ENCODE data around the gene NPEPL1.

Gene NPEPL1

DNA sequence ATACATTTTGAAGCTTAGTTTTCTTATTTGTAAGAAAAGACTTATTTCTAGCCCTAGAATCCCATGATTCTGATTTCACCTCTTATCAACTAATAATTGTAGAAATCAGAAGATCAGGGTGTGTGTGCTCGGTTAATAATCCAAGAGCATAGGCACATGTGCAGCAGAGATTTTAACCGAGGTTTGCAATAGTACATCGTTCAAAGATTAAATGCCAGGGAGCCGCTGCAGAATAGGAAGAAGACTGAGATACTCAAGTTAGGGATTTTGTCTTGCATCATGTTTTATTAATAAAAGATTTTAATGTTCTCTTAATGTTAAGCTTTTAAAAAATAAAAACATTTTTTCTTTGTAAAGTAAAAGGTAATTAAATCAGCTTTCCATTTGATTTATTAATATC, 34.6 kb upstream of the NPEPL1 start:
- in situ Hi-C loops (cut with HindIII; ENCODE audit: low sequenced_read_pairs) = no loop called here

GRCh38 chr20:58658760-58659159, 33.8 kb upstream of the NPEPL1 start:
- in situ Hi-C loops (cut with HindIII; ENCODE audit: low sequenced_read_pairs) = no loop called here

DNA sequence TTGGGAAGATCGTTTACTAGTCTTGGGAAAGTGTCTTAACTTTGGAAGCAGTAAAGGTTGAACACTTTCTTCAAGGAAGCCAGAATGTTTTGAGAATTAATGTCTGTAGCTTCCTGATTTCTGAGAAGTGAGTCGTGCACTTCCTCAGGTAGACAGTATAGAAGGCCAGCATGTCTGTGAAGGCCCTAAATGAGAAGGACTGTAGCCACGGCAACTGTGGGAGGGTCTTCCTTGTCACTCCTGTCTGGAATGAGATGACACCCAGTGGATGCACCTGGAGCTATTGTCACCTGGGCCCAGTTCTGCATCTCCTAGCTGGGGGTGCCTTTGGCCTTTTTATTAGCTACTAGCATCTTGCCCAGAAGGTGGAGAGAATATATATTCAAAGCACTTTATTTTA, 32.8 kb upstream of the NPEPL1 start:
- in situ Hi-C loops (cut with HindIII; ENCODE audit: low sequenced_read_pairs) = no loop called here

DNA sequence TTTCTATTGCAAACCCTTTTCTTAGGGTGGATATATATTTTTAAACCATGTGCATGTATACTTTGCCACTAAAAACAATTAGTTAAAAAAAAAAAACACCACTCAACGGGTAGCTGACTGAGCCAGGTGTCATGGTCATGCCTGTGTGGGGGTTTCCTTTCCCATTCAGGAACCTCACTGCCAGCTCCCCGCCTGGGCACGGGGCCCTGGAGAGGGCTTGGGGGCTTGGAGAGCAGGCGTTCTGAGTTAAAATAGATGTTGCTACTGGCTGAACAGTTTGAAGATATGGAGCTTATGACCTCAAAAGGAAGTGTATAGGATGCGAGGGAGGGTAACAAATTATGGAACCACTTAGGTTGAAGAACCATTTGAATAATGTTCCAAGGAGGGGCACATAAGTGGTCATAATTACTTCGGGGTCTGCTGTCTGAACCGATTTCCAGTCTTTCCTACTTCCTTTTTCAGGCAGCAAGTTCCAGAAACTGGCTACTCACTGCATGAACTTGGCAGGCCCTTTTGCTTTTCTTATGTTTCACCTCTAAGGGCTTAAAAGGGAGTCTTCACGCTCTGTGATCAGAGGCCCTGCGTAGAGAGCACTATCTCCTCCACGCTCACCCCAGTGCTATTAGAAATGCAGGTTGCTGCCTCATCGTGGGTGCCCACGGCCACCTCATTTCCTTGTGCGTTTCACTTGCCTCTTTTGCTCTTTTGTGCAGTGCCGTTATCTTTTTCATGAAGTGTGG, 31.6 kb upstream of the NPEPL1 start:
- in situ Hi-C loops (cut with HindIII; ENCODE audit: low sequenced_read_pairs) = no loop called here

DNA sequence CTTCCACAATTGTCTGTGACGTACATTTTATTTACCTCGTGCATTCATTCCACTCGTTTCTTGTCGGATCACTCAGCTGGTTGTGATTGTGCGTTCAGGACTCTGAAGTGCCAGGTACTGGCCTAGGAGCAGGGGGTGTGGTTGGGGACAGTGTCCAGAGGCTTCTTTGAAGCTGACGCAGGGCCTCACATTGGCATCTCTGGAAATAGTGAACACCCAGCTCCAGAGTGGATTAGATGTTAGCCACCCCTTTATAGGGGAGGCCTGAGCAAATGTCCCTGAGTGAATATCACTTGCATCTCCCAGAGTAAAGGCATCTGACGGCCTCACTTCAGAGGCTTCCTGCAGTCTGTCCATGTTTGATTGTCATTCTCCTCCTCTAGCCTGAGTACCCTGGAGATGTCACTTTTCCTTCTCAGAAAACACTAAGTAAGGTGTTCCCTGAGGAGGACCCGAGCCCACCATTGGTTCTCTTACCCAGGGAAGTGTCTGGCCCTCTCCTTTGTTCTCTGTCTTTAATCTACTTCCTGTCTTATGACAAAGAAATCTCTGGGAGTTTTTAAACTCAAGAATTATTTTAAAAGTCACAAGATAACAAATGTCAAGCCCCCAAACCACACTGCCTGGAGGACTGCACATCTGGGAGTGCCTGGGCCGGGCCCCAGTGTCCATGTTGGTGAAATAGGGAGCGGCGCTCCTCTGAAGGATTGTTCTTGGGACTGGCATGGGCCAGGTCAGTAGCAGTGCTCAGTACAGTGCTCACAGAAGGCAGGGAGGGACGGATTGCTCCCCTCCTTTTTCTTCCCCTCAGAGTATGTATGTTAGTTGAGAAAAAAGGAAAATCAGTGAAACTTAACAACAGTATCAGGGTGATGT, 30.8 kb upstream of the NPEPL1 start:
- in situ Hi-C loops (cut with HindIII; ENCODE audit: low sequenced_read_pairs) = no loop called here

GRCh38 chr20:58664331-58664730, 28.3 kb upstream of the NPEPL1 start:
- in situ Hi-C loops (cut with HindIII; ENCODE audit: low sequenced_read_pairs) = no loop called here

GRCh38 chr20:58664883-58665282, 27.7 kb upstream of the NPEPL1 start:
- in situ Hi-C loops (cut with HindIII; ENCODE audit: low sequenced_read_pairs) = no loop called here

DNA sequence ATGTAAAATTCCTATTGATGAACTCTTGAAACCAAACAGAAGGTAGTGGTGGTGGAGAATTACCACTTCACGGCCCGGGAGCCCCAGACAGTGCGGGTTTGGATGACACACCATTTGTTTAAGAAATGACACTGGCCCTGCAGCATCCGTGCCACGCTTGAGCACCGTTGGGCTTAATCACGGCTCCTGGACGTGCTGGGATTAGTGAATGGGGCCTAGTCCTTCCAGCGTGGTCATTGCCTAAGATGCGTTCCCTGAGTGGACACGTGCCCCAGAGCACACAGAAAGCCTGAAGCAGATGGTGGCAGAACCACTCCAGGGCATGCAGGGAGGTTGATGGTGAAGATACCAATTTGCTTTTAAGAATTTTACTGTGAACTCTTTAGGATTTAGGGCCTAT, 27.0 kb upstream of the NPEPL1 start:
- in situ Hi-C loops (cut with HindIII; ENCODE audit: low sequenced_read_pairs) = no loop called here

DNA sequence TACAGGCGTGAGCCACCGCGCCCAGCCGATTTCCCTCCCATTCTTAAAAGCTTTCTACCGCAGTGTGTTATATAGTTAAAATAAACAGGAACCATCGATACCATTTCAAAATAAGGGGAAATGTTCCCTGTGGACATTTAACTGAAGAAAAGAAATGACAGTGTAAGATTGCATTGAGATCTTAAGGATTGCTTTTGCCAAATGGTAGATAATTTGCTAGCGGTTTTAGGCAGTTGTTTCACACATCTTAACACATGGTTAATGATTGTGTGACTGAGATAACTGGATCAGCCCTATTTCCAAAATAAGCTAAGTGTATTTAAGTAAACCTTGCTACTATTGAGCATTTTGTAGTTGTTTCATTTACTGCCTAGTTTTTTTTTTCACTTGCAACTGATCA, 25.9 kb upstream of the NPEPL1 start:
- in situ Hi-C loops (cut with HindIII; ENCODE audit: low sequenced_read_pairs) = no loop called here

- in situ Hi-C loops (cut with HindIII; ENCODE audit: low sequenced_read_pairs) = no loop called here
These were observed 24.6 kb upstream of the NPEPL1 start for GRCh38 chr20:58667975-58668374.

- in situ Hi-C loops (cut with HindIII; ENCODE audit: low sequenced_read_pairs) = no loop called here
These were observed 23.7 kb upstream of the NPEPL1 start for GRCh38 chr20:58668901-58669286.

- in situ Hi-C loops (cut with HindIII; ENCODE audit: low sequenced_read_pairs) = no loop called here
These were observed 23.2 kb upstream of the NPEPL1 start for GRCh38 chr20:58669287-58670006.

GRCh38 chr20:58670102-58670501, 22.5 kb upstream of the NPEPL1 start:
- in situ Hi-C loops (cut with HindIII; ENCODE audit: low sequenced_read_pairs) = no loop called here

- in situ Hi-C loops (cut with HindIII; ENCODE audit: low sequenced_read_pairs) = no loop called here
These were observed 21.9 kb upstream of the NPEPL1 start for GRCh38 chr20:58670659-58671058.

DNA sequence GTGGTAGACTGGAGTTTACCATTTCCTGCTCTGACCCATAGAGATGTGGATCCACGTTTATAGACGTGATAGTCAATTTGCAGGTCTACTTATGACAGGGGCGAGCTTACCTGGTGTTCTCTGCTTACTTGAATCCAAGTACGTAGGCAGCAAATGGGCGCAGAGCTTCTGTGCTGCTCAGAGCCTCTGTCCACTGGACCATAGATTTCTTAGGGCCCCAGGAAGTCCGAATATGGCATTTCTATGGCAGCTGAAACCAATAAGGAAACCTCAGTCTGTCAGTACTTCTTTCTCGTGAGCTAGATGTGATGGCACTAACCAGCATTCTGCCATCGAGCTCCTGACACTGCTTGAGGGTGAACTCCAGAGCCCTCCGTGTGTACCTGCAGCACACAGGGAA, 19.5 kb upstream of the NPEPL1 start:
- in situ Hi-C loops (cut with HindIII; ENCODE audit: low sequenced_read_pairs) = no loop called here

DNA sequence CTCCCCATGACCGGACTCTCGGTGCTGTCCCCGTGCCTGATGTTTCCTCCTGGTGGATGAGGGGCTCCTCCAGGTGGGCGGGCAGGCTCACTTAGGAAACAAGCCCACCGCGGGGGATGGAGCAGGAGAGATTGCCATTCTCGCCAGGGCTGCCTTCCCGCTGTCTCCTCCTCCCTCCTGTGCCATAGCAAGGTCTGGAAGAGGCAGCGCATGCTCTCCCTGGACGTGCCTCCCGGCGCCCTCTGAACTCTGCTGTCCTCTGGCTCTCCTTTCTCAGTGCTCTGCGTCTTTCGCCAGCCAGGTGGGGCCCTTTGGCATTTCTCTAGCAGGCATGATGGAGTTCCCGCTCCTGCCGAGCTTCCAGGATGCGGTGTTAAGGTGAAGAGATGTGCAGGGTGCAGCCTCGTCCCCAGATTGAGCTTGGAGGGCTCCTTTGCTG, 17.4 kb upstream of the NPEPL1 start:
- in situ Hi-C loops (cut with HindIII; ENCODE audit: low sequenced_read_pairs) = no loop called here

DNA sequence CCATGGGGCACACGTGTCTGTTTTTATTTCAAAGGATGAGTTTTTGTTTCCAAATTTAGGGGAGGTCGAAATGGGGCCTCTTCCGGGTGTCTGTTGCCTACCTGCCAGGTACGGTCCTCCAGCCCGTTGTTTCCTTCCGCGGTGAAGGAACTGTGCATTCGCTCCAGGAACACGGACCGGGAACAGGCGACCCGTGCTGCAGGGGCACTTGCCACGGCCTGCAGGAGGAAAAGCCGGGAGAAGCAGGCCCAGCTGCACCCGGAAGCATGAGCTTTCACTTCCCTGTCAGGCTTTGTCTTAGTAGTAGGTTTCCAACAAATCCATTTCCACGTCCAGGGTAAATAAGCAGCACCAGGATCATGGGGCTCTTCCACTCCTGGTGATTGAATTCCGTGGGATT, 17.0 kb upstream of the NPEPL1 start:
- in situ Hi-C loops (cut with HindIII; ENCODE audit: low sequenced_read_pairs) = no loop called here

DNA sequence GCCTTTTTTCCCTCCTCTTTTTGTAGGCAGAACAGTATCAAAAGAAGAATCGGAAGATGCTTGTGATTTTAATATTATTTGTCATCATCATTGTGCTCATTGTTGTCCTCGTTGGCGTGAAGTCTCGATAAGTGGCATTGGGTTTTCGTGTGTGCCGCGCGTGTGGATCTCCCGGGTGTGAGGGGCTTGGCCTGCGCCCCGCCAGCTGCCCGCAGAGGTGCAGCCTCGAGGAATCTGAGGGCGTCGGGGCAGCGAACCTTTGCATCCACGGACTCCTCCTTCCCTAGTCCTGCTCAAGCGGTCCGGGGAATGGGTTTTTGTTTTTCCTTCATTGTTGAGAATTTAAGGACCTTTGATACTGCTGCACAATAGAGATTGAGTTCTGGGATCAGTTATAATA, 16.4 kb upstream of the NPEPL1 start:
- in situ Hi-C loops (cut with HindIII; ENCODE audit: low sequenced_read_pairs) = no loop called here

DNA sequence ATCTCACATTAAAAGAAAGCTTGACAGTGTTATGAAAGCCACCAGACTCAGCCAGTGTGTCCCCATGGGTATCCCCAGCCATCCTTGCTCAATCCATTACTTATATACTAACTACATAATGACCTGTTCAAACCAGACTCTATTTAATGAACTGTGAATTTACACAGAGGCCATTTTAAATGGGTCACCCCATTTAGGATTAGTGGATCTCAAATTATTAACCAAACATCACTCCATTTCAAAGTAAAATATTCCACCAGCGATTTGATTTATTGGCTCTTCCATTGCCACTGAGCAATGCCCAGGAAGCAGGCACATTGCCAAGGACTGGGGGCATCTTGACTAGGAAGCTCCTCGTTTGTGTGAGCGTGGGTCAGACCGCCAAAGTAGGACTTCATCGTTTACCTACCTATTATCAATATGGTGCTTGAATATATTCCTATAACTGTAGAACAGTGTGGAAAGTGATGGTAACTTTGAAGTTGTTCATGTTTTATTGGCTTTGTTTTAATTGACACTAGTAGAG, 15.5 kb upstream of the NPEPL1 start:
- in situ Hi-C loops (cut with HindIII; ENCODE audit: low sequenced_read_pairs) = no loop called here

DNA sequence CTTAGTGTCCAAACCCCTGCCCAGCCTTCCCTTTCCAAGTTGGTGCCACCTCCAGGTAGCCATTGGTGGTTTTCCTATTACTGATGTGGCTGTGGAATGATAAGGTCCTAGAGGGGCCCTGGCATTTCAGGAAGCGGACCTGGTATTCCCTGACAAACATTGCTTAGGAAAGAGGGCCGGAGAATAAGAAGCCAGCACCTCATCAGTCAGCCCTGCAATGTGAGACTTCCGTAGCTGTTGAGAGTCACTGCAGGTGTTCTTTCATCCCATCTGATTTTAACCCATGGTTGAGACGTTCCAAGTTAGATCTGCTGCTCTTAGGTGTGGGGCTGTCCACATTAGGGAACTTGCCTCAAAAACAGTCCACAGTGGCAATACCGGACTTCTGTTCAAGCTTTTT, 14.8 kb upstream of the NPEPL1 start:
- in situ Hi-C loops (cut with HindIII; ENCODE audit: low sequenced_read_pairs) = no loop called here

- in situ Hi-C loops (cut with HindIII; ENCODE audit: low sequenced_read_pairs) = no loop called here
These were observed 13.8 kb upstream of the NPEPL1 start for GRCh38 chr20:58678806-58679205.

All from DLD1 (cell line).